HG02943 (cell line): ENCODE measurements around the gene C1QL2.

Source experiments
- ATAC-seq: cut with Tn5 transposase; IDR thresholded peaks from one replicate; pipeline ENCODE4 v1.9.1; 2021; ENCODE audit warnings: mild to moderate bottlenecking, low read depth, moderate library complexity; ENCODE audit not compliant: unreplicated experiment

C1QL2 gene

DNA sequence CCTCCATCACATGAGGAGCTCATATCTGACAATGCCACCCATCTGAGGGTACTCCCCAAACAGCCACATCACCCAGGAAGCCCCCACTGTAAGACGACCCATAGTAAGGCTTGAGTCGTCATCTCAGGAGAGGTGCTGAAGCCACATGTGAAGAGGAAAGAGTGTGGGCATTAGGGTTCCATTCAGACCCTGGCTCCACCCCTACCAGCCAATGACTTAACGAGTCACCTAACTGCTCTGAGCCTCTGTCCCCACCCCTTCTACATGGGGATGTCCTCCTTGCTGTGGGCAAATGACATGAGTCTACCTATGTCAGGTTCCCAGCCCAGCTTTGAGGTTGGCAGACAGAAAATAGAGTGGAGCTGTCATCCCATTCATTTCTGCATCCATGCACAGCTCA is 46.3 kb downstream of the C1QL2 start:
- ATAC-seq: no peak

DNA sequence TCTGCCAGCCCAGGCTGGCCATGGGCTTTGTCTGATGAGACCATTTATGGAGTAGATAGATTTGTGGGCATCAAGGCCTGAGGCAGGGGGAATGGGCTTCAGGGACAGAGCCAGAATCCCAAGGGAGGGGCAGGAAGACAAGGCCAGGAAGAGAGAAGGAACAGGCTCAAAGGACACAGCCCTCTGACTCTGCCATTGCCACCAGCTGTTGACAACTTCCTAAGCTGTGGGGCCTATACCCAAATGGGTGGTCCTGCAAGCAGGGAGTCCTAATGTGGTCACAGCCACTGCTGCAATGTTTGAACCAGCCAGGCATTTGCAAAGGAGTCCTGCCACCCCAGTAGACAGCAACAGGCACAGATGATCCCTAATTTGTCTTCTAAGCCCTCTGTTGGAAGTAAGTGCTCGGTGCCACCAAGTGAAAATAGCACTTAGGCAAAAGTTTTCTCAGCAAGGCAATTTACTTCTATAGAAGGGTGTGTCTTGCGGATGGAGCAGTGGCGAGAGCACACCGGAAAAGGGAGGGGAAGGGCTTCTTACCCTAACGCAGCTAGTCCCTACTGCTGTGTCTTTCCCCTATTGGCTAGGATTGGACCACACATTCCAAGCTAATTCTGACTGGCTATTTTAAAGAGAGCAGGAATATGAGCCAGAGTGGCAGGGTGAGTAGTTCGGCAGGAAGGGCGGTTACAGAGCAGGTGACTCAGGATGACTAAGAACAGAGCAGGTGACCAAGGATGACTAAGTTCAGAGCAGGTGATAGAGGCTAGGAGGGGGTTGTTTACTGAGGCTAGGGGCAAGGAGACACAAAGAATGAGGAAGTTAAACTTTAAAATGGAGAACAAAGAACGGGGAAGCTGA is 47.2 kb downstream of the C1QL2 start:
- ATAC-seq: no peak

DNA sequence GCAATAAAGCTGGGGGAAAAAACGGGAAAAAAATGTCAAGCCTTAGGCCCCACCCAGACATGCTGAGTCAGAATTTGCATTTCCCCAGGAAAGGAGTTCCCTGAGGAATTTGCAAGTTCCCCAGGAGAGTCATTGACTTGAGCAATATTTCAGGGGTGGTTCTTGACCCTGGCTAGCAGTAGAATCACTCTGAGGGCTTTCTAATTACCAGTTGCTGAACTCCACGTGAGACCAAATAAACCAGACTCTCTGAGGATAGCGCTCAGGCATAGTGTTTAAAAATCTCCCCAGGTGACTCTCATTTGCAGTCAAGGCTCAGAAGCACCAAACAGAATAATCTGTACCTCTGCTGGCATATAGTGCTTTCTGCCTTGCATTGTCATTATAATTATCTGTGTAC is 48.7 kb downstream of the C1QL2 start:
- ATAC-seq: no peak

DNA sequence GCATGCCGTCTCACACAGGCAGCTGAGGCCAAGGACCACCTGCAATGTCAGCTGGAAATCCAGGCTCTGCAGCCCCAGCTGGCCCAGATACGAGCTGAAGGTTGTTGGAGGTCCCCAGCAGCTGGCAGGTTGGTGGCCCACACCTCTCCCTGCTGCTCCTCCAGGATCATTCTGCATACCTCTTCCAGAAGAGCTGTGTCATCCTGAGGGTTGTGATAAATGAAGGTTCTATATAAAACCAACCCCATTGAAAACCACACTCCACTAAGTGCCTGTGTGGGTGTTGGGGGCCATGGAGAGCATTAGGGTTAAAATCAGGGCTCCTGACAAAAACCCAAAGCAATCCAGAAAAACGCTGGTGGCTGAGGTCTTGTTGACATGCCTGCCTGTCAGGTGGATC is 50.4 kb downstream of the C1QL2 start:
- no peak for ATAC-seq

DNA sequence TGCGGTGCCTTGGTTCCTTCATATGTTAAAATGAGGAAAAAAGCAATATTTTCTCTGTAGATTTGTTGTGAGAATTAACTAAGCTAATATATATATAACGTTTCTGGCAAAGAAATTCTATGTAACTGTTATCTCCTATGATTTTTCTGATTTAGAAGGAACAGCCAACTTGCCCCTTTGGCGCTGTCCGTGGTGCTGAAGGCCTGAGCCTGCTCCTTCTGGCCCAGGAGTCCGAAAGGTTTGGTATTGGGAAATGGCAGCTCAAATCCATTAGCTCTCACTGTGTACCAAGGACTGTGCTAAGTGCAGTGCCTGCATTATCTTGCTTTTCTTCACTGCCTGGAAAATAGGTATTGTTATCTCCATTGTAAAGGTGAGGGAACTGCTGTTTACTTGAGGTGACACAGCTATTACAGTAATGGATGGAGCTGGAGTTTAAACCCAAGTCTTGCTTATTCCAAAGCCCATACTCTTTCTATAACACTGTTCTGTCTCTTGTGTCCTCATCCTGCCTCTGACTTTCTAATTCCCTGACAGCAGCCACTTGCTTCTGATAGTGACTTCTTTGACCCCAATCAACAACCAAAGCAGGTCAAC is 52.2 kb downstream of the C1QL2 start:
- ATAC-seq: no peak
